ENCODE measurements around the gene HECW1.

HECW1 gene

GRCh38 chr7:43104874-43105520, 7.5 kb upstream of the HECW1 start:
- H3K9me3 ChIP-seq: no peaks in the 10 kb centered on the region
- no peak overlapping the region for H3K27ac ChIP-seq
- no peak overlapping the region for H3K4me3 ChIP-seq (ENCODE audit: low read depth in 1 of 2, low read length in 1 of 2)
- H3K36me3 ChIP-seq: no peaks in the 10 kb centered on the region
- peaks cover 43% of the 10 kb centered on the region for H3K27me3 ChIP-seq
- no peaks in the 10 kb centered on the region for H3K4me1 ChIP-seq (ENCODE audit: control insufficient read depth in 1 of 2, insufficient read depth in 1 of 2, low read depth in 1 of 2, low read length in 1 of 2)
- no peak for TF ChIP-seq CTCF (IDR thresholded peaks at IDR 0.05)

- Histone ChIP-seq H3K27ac (no peak overlapping the region), H3K27me3 (peaks cover 44% of the 10 kb centered on the region), H3K36me3 (no peaks in the 10 kb centered on the region), H3K4me3 (ENCODE audit: low read depth in 1 of 2, low read length in 1 of 2) (no peak overlapping the region), H3K4me1 (ENCODE audit: control insufficient read depth in 1 of 2, insufficient read depth in 1 of 2, low read depth in 1 of 2, low read length in 1 of 2) (no peaks in the 10 kb centered on the region), H3K9me3 (no peaks in the 10 kb centered on the region)
- TF ChIP-seq CTCF (IDR thresholded peaks at IDR 0.05): no peak
These were observed 6.8 kb upstream of the HECW1 start for GRCh38 chr7:43105521-43106120.

- Histone ChIP-seq H3K27me3 (peaks cover 62% of the 10 kb centered on the region), H3K4me3 (ENCODE audit: low read depth in 1 of 2, low read length in 1 of 2) (no peak overlapping the region), H3K4me1 (ENCODE audit: control insufficient read depth in 1 of 2, insufficient read depth in 1 of 2, low read depth in 1 of 2, low read length in 1 of 2) (no peaks in the 10 kb centered on the region), H3K27ac (no peak overlapping the region), H3K9me3 (no peaks in the 10 kb centered on the region), H3K36me3 (no peaks in the 10 kb centered on the region)
- no peak for TF ChIP-seq CTCF (IDR thresholded peaks at IDR 0.05)
These were observed 4.0 kb upstream of the HECW1 start for GRCh38 chr7:43108255-43109011.

- Histone ChIP-seq H3K27ac (no peak overlapping the region), H3K4me3 (ENCODE audit: low read depth in 1 of 2, low read length in 1 of 2) (no peak overlapping the region), H3K9me3 (no peaks in the 10 kb centered on the region), H3K27me3 (peaks cover 86% of the 10 kb centered on the region), H3K4me1 (ENCODE audit: control insufficient read depth in 1 of 2, insufficient read depth in 1 of 2, low read depth in 1 of 2, low read length in 1 of 2) (no peaks in the 10 kb centered on the region), H3K36me3 (no peaks in the 10 kb centered on the region)
- TF ChIP-seq CTCF (IDR thresholded peaks at IDR 0.05): no peak
These were observed 1.5 kb upstream of the HECW1 start for GRCh38 chr7:43110791-43111535.

GRCh38 chr7:43111630-43112458, 603 bp upstream of the HECW1 start:
- Histone ChIP-seq H3K27ac (no peak overlapping the region), H3K27me3 (peaks cover 91% of the 10 kb centered on the region), H3K9me3 (no peaks in the 10 kb centered on the region), H3K4me3 (ENCODE audit: low read depth in 1 of 2, low read length in 1 of 2) (no peak overlapping the region), H3K36me3 (no peaks in the 10 kb centered on the region), H3K4me1 (ENCODE audit: control insufficient read depth in 1 of 2, insufficient read depth in 1 of 2, low read depth in 1 of 2, low read length in 1 of 2) (no peaks in the 10 kb centered on the region)
- no peak for TF ChIP-seq CTCF (IDR thresholded peaks at IDR 0.05)
